HG03558 (cell line): ENCODE data around the gene DIP2B.

Source experiments
- ATAC-seq: cut with Tn5 transposase; IDR thresholded peaks from one replicate; pipeline ENCODE4 v1.9.1; 2021; ENCODE audit warnings: moderate number of reproducible peaks; ENCODE audit not compliant: unreplicated experiment; ENCODE audit errors: extremely low read depth

DIP2B gene

GRCh38 chr12:50626026-50626425 lies 121.2 kb downstream of the DIP2B start:
- ATAC-seq, result no peak

GRCh38 chr12:50627491-50627890 lies 122.7 kb downstream of the DIP2B start:
- ATAC-seq, result no peak

GRCh38 chr12:50628394-50628793 lies 123.6 kb downstream of the DIP2B start:
- ATAC-seq, result no peak

GRCh38 chr12:50633955-50634354 lies 129.2 kb downstream of the DIP2B start:
- no peak for ATAC-seq

- no peak for ATAC-seq
These were observed 129.6 kb downstream of the DIP2B start for GRCh38 chr12:50634379-50634778.

- ATAC-seq, result no peak
These were observed 130.6 kb downstream of the DIP2B start for GRCh38 chr12:50635364-50635763.

GRCh38 chr12:50635857-50636256 lies 131.1 kb downstream of the DIP2B start:
- ATAC-seq, result no peak

GRCh38 chr12:50636505-50636904 lies 131.7 kb downstream of the DIP2B start:
- ATAC-seq, result no peak

- no peak for ATAC-seq
These were observed 133.2 kb downstream of the DIP2B start for GRCh38 chr12:50637870-50638481.

- no peak for ATAC-seq
These were observed 133.7 kb downstream of the DIP2B start for GRCh38 chr12:50638482-50638880.

GRCh38 chr12:50639721-50640120 lies 134.9 kb downstream of the DIP2B start:
- no peak for ATAC-seq

- ATAC-seq, result no peak
These were observed 135.6 kb downstream of the DIP2B start for GRCh38 chr12:50640321-50640939.

- no peak for ATAC-seq
These were observed 136.8 kb downstream of the DIP2B start for GRCh38 chr12:50641566-50641965.

GRCh38 chr12:50642035-50642451 lies 137.3 kb downstream of the DIP2B start:
- no peak for ATAC-seq

GRCh38 chr12:50642761-50643160 lies 138.0 kb downstream of the DIP2B start:
- ATAC-seq, result no peak

GRCh38 chr12:50647031-50647430 lies 142.2 kb downstream of the DIP2B start:
- no peak for ATAC-seq

- no peak for ATAC-seq
These were observed 142.7 kb downstream of the DIP2B start for GRCh38 chr12:50647479-50647878.

- ATAC-seq, result no peak
These were observed 145.5 kb downstream of the DIP2B start for GRCh38 chr12:50650285-50650684.

- no peak for ATAC-seq
These were observed 150.7 kb downstream of the DIP2B start for GRCh38 chr12:50655374-50655921.

- no peak for ATAC-seq
These were observed 154.5 kb downstream of the DIP2B start for GRCh38 chr12:50659260-50659659.

GRCh38 chr12:50659690-50660424 lies 155.1 kb downstream of the DIP2B start:
- no peak for ATAC-seq
